ENCODE measurements around the gene CDH8. TPM values are rescaled to one million over a fixed set of nuclear protein-coding genes. Genes with fewer than 3 reads are reported as not detected.

CDH8 gene
- total and polyA plus RNA-seq, 2 donors (not counting 1 experiment from before 2014, with no cell fraction given), result not detected

DNA sequence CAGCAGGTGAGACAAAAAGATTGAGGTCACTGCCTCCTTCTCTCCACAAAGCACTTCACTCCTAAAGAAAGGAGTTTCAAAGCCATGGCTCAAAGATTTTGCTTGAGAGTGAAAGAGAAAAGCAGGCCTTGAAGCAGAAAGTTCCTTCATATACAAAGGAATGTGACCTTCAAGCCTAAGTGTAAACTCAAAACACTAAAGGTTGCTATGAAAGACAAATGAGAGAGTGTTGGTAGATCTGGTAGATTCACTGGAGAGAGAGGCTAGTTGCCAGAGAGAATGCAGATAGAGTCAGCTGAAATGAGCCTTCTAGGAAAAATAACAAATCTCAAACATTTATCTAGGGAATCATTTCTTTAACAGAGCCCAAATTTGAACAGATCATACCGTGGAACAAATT is 305.2 kb downstream of the CDH8 start:
- intact Hi-C loops (cut with micrococcal nuclease), result no loop called here
- DNase-seq (no peak), ATAC-seq (ENCODE audit: low read depth) (no peak)
- 89% methylated on average over 1 of the region's 1 CpG for WGBS (ENCODE audit: insufficient coverage)
- H3K4me1 Mint-ChIP-seq, result no peaks in the 10 kb centered on the region
- TF ChIP-seq CTCF (IDR thresholded peaks at IDR 0.05) (no peak), EZH2 (IDR thresholded peaks at IDR 0.05; ENCODE audit: borderline replicate concordance, insufficient read depth, low read depth, low read length, poor library complexity, severe bottlenecking) (no peak)
- H3K79me2 ChIP-seq (ENCODE audit: control insufficient read depth, insufficient read depth, low read length), result no peaks in the 10 kb centered on the region
- H4K20me1 ChIP-seq (ENCODE audit: control insufficient read depth, insufficient read depth, low read length, poor library complexity, severe bottlenecking), result no peaks in the 10 kb centered on the region
- no peak overlapping the region for H3K4me2 ChIP-seq (replicated peaks; ENCODE audit: low read depth, low read length, poor library complexity, severe bottlenecking)
- H3K9ac ChIP-seq (ENCODE audit: low read length), result no peak overlapping the region
- no peaks in the 10 kb centered on the region for H3K9me3 ChIP-seq (ENCODE audit: control extremely low read depth in 1 of 3, control insufficient read depth in 2 of 3, insufficient read depth in 1 of 3, low read length in 2 of 3)
- no peaks in the 10 kb centered on the region for H3K4me1 ChIP-seq (ENCODE audit: control insufficient read depth in 2 of 2, insufficient read depth in 2 of 2, low read length in 2 of 2)
- ChIA-PET CTCF (no interaction called here), POLR2A (no interaction called here)
- H3K9me3 Mint-ChIP-seq (ENCODE audit: insufficient read depth), result peaks cover 3% of the 10 kb centered on the region
- H3K4me3 ChIP-seq (ENCODE audit: control extremely low read depth in 1 of 5, extremely low read depth in 1 of 5, insufficient read depth in 1 of 5, low read depth in 2 of 5, low read length in 4 of 5), result no peak overlapping the region
- H3K27ac ChIP-seq (ENCODE audit: low read length in 2 of 2), result no peak overlapping the region
- H3K4me3 Mint-ChIP-seq, result no peak overlapping the region
- no peak overlapping the region for H3K27ac Mint-ChIP-seq
- H3K36me3 ChIP-seq (replicated peaks in 1 of 2; ENCODE audit: control extremely low read depth in 1 of 2, control insufficient read depth in 1 of 2, extremely low read depth in 1 of 2, insufficient read depth in 2 of 2, low read length in 1 of 2), result no peaks in the 10 kb centered on the region
- H3K27me3 Mint-ChIP-seq, result no peaks in the 10 kb centered on the region
- no peaks in the 10 kb centered on the region for H3K27me3 ChIP-seq (replicated peaks in 1 of 4; ENCODE audit: control extremely low read depth in 1 of 4, control insufficient read depth in 3 of 4, insufficient read depth in 4 of 4, low read length in 3 of 4)
- H2AFZ ChIP-seq (ENCODE audit: insufficient read depth, low read depth, low read length, poor library complexity, severe bottlenecking), result no peak overlapping the region

- Mint-ChIP-seq H3K27ac (no peak overlapping the region), H3K27me3 (no peaks in the 10 kb centered on the region), H3K4me3 (no peak overlapping the region), H3K4me1 (no peaks in the 10 kb centered on the region), H3K9me3 (ENCODE audit: insufficient read depth) (peaks cover 6% of the 10 kb centered on the region)
- no peak overlapping the region for H2AFZ ChIP-seq (ENCODE audit: insufficient read depth, low read depth, low read length, poor library complexity, severe bottlenecking)
- ATAC-seq (ENCODE audit: low read depth) (no peak), DNase-seq (no peak)
- no peak for TF ChIP-seq EZH2 (IDR thresholded peaks at IDR 0.05; ENCODE audit: borderline replicate concordance, insufficient read depth, low read depth, low read length, poor library complexity, severe bottlenecking)
- TF ChIP-seq CTCF (IDR thresholded peaks at IDR 0.05), result no peak
- no peaks in the 10 kb centered on the region for H3K27me3 ChIP-seq (replicated peaks in 1 of 4; ENCODE audit: control extremely low read depth in 1 of 4, control insufficient read depth in 3 of 4, insufficient read depth in 4 of 4, low read length in 3 of 4)
- ChIA-PET POLR2A (no interaction called here), CTCF (no interaction called here)
- intact Hi-C loops (cut with micrococcal nuclease), result no loop called here
- no peaks in the 10 kb centered on the region for H3K36me3 ChIP-seq (replicated peaks in 1 of 2; ENCODE audit: control extremely low read depth in 1 of 2, control insufficient read depth in 1 of 2, extremely low read depth in 1 of 2, insufficient read depth in 2 of 2, low read length in 1 of 2)
- no peak overlapping the region for H3K9ac ChIP-seq (ENCODE audit: low read length)
- no CpG with 5 or more reads among the region's 3 CpGs for WGBS (ENCODE audit: insufficient coverage)
- no peak overlapping the region for H3K27ac ChIP-seq (ENCODE audit: low read length in 2 of 2)
- no peaks in the 10 kb centered on the region for H3K79me2 ChIP-seq (ENCODE audit: control insufficient read depth, insufficient read depth, low read length)
- no peaks in the 10 kb centered on the region for H3K4me1 ChIP-seq (ENCODE audit: control insufficient read depth in 2 of 2, insufficient read depth in 2 of 2, low read length in 2 of 2)
- H3K4me3 ChIP-seq (ENCODE audit: control extremely low read depth in 1 of 5, extremely low read depth in 1 of 5, insufficient read depth in 1 of 5, low read depth in 2 of 5, low read length in 4 of 5), result no peak overlapping the region
- H3K9me3 ChIP-seq (ENCODE audit: control extremely low read depth in 1 of 3, control insufficient read depth in 2 of 3, insufficient read depth in 1 of 3, low read length in 2 of 3), result no peaks in the 10 kb centered on the region
- no peak overlapping the region for H3K4me2 ChIP-seq (replicated peaks; ENCODE audit: low read depth, low read length, poor library complexity, severe bottlenecking)
- H4K20me1 ChIP-seq (ENCODE audit: control insufficient read depth, insufficient read depth, low read length, poor library complexity, severe bottlenecking), result no peaks in the 10 kb centered on the region
These were observed 309.5 kb downstream of the CDH8 start for GRCh38 chr16:61726701-61727100.
